NCI-H460 (cell line): ENCODE data around the gene RAPGEF3. TPM values are rescaled to one million over a fixed set of nuclear protein-coding genes. Genes with fewer than 3 reads are reported as not detected.
A peak's percentile ranks its signal among the peaks of the same experiment; 100 is the strongest.

Experiments used
- DNase-seq: peaks from one replicate; pipeline ENCODE4 v3.0.0-alpha.2; 2016; ENCODE audit warnings: low read depth; ENCODE audit errors: extremely low read depth
- total RNA-seq: library from RNA; depleted of rRNA; stranded (reverse); fragments of >200 nt; shearing (Covaris generic); gene quantifications from 2 replicates; pipeline ENCODE4 v1.2.3, GENCODE V29; 2014

The RAPGEF3 gene
- total RNA-seq, 1 experiment from 2014 or later, result 10.8 TPM

DNA sequence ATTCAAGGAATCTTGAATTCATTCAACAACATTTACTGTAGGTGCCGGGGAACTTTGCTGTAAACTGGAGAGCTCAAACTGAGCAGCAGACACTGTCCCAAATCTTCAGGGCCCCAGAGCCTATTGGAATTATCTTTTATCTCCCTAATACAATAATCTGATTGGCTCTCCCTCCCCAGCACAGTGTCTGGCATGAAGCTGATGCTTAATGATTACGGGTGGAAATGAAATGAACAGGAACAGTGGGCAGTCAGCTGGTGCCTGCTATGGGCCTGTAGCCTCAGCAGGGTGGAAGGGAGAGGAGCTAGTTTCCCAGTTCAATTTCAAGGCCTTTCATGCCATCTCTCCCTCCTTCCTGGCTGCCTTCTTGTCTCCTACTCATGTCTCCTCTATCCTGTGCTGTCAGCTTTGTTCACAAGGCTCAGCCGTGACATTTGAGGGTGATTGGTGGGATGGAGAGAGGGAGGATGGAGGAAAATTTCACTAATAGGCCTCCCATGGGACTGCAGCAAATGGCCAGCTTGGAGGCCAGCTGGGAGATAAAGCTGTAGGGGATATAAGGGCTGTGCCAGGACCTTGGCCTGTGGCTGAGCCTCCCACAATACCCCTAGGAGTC is 4.3 kb upstream of the RAPGEF3 start:
- DNase-seq, result no peak

DNA sequence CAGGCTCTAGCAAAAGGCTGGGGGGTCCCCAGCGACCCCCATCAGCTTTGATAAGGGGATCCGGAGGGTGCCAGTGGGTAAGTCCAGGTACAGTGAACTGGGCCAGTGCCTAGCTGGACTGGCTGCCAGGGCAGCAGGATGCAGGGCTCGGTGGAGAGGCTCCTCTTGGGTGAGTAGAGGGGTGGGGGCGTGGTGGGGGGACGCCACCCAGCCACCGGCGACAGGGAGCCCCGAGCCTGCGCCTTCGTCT is 171 bp downstream of the RAPGEF3 start:
- DNase-seq, result no peak

DNA sequence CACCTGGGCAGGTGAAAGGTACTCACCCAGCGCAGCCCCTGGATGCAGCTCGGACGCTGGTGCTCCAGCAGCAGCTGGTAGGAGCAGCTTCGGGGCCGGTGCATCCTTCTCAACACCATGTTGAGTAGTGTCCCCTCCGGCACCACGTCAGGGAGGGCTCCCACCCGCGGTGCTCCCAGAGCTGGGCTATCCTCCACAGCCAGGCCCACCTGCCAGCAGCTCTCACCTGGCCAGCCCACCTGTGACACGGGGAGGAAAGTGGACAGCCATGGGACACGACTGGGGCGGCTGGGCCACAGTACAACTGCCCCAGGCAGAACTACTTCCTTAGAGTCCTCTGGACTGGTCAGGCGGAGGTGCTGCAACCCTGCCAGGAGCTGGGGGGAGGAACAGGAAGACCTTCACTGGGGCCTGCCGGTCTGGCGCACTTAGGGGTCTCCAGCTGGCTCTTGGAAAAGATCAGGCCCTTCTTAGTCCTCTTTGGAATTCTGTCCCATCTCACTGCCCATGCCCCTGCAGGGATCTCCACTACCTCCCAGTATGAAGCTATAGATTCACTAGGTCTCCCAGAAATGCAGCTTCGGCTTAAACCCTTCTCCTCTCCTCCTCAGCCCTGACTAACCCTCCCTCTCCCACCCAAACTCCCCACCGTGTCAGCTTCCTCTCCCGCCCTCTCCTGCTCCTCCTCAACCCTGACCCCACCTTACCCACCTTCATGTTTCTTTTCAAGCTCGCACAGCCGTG is 668 bp downstream of the RAPGEF3 start:
- no peak for DNase-seq

DNA sequence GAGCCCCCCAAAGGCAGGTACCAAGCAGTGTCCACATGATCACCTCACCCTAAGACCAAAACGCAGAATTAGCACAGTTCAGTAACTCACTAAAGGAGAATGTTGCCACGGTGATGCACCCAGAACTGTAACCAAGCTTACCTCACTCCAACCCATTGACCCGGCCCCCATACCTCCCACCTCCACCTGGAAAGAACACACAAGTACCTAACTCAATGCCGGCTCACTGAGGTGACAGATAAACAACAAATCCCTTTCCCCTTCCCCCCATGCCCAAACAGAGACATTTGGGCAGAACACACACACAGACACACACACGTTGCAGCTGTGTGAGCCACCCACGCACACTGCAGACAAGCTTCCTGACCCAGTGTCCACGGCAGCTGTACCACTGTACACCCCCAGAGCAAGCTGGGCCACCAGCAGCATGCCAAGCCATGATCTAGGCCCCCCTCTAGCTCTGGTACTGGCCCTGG is 1.3 kb downstream of the RAPGEF3 start:
- no peak for DNase-seq

DNA sequence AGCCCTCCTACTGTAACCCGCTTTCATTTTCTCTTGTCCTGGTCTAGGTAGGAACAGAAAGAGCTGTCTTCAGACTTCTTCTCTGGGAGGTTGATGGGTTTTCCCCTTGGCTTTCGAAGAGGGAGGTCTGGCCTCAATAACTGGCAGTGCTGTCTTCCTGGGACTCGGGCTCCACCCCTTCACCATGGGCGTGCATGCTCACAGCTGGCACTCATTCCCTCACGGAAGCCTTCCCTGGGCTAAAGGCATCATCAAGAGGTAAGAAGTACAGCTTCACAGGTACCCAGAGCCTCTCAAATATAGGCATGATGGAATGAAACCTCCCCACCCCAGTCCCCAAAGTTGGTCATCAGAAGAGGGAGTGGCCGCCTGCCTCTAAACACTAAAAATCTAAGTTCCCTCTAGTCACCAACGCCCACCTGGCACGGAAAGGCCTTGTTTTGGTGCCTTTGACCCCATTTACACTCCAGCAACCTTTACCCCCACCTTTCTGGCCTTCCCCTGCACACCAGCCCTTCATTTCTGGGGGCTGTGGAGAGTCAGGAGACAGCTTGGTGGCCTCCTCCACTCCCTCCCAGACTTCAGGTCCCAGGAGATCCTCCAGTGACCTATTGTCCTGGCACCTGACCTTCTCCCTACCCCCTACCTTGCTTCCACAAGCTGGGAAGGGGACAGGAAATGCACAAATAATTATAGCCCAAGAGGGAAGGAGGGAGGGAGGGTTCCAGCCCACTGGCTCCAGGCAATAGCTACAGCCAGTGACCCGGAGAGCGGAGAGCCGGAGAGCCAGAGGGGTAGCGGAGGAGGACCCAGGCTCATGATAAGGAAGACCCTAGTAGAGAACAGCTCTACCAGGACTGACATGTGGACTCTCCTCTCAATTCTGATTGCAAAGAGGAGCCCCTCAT is 2.8 kb downstream of the RAPGEF3 start:
- DNase-seq, result no peak

DNA sequence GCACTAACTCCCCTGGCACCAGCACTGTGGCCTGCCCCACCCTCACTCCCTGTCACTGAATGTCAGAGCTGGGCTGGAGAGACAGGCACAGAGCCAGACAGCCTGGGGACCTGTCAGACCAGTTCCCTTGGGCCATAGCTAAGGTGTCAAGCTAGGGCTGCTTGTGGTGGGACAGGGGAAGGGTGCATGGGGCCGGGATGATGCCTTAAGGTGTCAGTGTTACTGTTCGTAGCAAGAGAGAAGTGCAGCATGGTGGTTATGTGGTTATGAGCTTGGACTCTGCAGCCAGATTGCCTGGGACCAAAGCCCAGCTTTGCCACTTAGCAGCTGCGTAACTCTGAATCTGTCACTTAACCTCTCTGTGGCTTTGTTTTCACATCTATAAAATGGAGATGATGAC is 3.8 kb downstream of the RAPGEF3 start:
- DNase-seq, result no peak

DNA sequence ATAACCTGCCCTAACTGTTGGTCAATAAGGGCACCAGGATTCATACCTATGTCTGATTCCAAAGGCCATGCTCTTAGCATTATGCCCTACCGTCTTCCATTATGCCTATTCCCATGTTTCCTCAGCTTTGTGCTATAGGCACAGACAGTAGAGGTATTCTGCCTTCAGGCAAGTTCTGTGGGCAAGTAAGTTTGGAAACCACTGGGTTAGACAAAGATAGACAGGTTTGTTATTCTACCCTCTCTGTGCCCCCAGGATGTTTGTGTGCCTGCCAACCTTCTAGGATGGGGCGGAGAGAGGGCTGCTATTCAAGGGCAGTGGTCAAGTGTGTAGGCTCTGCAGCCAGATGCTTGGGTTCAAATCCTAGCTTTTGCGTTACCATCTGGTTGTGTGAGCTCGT is 4.6 kb downstream of the RAPGEF3 start:
- no peak for DNase-seq

DNA sequence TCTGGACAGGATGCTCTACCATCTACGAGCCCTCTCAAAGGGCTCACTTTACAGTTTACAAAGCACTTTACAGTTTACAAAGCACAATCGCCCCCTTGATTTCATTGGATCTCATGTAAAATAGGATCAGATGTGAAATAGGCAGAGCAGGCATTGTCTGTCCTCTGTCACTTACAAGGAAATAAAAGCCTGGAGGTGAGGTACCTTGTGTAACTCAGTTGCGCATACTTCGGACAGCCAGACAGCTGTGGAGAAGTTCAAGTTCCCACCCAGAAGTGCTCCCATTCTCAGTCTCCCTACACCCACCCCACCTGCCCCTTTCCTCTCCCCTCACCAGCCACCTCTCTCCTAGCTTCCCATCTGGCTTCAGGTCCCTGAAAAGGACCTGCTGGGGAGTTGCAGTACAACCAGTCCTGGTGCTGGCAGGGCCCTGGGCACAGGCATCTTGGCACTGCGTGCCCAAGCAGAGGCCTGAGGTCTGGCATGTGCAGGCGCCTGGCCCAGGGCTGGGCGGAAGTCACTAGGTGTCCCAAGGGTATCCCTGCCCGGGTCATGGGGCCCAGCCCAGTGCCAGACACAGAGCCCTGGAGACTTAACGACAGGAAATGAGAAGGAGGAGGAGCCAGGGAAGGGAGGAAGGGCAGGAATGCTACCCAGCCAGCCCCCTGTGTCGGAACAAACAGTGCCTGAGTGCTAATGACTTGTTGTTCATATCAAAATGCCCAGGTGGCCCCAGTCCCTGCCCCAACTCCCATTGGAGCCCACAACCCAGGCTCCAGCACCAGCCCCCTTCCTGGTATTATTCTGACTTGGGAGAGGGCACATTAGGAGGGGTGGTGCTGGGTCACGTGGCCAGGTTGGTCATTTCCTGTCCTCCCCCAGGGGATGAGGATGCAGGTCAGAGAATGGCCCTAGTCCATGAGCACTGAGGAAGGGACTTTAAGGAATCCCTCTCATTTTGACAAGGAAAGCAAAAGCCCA is 5.4 kb downstream of the RAPGEF3 start:
- DNase-seq, result peak; percentile 91

DNA sequence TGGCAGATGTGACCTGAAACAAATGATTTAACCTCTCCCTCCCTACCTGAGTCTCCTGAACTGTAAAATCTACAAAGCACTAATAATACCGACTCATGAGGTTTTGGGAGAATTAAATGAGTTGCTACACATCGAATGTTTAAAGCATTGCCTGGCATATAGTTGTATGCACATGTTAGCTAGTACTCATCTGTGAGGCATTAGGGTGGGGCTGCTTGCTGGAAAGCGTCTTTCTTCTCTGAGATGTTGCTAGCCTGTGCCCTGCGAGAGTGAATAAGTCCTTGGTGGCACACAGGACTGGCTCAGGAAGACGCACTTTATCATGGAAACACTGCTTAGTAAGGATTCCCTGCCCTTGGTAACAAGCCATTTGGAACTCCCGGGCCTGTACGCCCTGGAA is 6.1 kb downstream of the RAPGEF3 start:
- peak; percentile 85 for DNase-seq

DNA sequence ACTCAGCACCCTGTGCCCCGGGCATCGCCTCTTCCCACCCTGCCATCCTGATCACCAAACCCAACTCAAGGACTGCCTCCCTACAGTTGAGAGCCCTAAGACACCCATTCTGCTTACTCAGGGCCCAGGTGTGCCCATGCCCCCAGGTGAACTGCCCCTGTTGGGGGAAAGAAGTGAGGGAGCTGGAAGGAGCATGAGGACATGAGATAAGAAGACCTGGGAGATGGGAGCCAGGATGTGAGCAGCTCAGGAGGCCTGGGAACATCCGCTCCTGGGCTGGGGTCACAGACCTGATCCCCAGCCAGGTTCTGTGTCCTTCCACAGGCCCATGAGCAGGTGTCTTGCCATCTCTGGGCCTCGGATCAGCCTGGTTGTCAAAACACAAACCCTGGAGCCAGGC is 6.6 kb downstream of the RAPGEF3 start:
- DNase-seq, result no peak

DNA sequence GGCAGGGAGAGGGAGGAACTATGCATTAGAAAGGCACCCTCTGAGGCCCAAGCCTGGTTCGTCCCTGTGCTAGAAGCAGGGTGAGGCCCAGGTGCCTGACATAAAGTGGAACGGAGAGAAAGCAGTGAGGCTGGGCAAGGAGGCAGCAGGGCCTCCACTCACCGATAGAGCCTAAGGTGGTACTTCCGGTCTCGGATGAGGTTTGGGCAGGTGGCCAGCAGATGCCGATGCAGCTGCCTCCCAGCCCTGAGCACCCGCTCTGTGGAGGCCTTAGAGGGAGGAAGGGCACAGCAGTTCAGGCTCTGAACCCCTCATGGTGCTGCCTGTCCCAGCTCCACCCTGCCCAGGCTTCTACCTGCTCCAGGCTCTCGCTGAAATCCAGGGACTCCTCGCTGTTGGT is 7.1 kb downstream of the RAPGEF3 start:
- no peak for DNase-seq

DNA sequence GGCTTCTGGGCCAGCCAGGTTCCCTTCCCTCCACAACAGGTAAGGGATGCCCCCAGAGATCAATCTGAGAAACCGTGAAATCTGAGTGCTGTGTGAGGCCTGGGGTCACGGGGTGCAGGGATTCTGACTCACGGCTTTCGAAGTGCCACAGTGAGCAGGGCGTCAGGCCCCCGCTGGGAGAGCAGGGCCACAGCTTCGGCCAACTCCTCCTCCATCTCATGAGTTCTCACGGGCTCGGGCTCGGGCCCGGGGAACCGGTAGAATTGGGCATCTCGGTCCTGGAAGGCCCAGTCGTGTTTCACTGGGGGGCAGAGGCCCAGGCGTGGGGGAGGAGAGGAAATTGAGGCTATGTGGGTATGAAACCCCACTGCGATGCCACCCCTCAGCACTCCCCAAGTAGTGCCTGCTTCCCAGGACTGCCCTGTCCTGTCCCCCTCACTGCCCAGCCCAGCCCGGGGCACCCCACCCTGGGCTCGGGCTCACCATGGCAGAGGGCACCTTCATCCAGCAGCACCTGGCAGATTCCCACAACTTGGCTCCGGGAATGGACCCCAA is 7.7 kb downstream of the RAPGEF3 start:
- no peak for DNase-seq

DNA sequence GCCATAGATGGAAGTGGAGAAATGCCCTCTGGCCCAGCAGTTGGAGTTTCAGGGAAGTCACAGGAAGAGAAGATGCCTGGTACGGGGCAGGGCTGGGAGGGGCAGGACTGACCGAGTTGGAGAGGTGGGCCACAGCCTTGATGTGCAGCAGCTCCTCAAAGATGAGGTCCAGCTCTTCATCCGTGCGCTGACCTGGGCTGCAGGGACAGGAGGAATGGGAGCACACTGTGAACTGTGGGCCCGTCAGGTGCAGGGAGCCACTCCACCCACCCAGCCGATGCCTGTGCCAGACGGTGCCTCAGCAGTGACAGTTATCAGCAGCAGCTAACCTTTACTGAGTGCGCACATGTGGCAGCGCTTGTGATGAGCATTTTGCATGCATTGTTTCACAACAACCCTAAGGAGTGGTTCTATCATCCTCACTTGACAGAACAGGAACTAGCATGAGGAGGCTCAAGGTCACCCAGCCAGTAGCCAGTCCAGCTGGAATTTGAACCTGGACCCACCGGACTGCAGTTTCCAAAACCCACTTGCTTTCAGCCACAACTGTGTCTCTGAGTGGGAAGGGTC is 8.4 kb downstream of the RAPGEF3 start:
- no peak for DNase-seq

DNA sequence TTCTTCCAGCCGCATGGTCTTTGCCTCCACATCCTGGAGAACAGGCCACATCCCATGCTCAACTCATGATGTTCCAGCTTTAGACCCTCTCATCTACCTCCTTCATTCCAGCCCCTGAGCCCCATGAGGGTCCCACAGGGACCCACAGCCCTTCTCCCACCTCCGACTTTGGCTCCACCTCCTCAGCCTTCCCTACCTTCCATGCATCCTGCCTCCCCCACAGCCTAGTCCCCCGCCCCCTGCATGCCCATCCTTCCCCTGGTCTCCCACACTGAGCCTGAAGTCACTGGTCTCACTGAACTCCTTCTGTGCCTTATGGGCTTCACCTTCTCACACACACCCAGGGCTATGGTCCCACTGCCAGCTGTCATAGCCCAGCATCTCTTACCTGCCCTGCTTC is 9.8 kb downstream of the RAPGEF3 start:
- DNase-seq, result no peak

DNA sequence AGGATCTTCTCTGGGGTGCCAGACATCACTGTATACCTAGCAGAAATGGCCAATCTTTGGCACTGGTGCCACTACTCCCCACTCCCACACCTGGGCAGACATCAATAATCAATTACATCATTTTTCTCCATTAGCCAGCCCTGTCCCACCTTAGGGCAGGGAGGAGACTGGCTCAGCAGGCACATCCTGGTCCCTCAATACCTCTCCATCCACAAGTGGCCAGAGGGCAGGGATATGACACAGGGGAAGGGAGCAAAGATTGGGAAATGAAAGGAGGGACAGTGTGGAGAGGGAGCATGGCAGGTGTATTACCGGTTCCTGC is 10.2 kb downstream of the RAPGEF3 start:
- no peak for DNase-seq

DNA sequence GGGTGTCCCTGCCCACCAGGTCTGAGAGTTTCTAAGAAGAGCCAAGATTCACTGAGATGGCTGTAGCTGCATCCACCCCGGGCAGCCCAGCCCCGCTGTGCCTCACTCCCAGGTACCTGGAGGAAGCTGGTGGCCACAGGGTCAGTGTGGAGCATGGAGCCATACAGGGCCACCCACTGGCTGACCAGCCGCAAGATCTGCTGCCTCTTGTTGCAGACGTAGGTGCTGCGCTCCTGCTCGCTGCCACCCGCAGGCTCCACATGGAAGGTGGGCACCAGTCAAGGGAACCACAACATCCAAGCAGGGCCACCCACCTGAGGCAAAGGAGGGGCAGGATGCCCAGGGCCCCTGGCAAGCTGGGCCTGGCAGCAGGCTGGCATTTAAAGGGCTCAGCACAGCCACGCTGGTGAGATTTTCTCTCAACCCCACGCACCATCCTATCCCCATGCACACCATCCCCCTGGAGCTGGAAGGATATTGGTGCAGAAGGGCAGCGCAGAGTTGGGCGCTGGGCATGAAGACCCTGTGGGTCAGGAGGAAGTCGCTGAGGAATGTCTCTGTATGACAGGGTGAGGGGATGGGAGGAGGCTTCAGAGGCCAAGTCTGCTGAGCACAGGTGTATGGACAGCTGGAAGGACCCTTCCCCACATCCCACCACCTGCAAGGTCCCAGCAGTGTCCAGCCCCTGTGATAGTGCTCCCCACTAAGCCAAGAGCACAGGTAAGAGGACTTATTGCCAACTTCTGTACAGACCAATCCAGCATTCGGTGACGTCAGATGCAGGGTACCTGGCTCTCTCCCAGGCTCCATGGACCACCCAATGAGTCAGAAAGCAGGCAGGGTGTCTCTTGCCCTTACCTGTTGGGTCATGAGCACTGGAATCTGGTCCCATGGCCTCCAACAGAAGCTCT is 10.8 kb downstream of the RAPGEF3 start:
- no peak for DNase-seq

DNA sequence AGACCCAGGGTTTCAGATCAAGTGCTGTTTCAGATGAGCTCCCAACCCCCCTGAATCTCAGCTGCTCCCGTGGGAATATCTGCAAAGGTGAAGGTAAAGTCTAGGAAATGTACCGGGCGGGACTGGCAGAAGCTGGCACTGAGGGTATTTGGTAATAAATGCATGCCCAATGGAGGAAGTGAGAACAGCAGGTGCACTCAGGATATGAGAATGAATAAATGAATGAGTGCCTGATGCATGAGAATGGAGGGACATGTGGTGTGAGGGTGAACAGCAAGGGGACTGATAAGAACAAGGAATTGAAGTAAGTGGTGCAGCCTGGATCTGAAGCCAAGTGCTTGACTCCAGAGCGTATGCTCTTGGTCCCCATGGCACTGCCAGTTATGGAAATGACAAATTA is 11.6 kb downstream of the RAPGEF3 start:
- no peak for DNase-seq

DNA sequence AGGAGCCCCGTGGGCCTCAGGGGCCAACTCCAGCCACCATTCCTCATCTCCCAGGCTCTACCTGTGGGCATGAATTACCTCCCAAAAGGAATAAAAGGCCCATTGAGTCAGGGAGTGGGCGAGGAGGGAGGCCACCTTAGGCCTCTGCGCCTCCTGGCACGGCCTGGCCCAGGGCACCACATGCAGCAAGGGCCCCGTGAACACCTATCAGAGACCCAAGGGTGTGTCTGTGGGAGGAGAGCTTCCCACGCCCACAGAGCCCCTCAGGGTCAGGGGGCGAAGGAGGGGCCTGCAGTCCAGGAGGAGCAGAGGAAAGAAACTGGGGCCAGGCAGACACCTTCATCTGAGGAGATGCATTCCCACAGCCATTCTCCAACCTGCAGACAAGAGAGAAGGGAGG is 12.2 kb downstream of the RAPGEF3 start:
- no peak for DNase-seq

DNA sequence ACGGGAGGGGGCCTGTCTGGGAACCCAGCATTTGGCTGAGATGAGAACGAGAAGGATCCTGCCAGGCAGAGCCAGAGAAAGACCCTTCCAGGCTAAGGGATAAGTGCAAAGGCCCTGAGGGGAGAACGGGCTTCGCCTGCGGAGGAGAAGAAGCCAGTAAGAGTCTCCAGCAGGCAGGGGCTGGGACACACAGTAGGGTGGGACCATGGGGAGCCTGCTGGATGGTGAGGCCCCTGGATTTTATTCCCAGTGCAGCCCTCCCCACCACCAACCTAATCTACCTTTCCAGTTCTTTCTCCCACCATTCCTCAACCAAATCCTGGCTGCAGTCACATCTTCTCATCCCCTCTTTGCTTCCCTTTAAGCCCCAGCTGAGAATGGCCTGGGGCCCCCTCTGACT is 12.6 kb downstream of the RAPGEF3 start:
- DNase-seq, result no peak
